Liver (tissue), 9 donors: Measurements from ENCODE around the gene CTLA4. TPM values are rescaled to one million over a fixed set of nuclear protein-coding genes. Genes with fewer than 3 reads are reported as not detected.

Experiments used
- DNase-seq: peaks from one replicate; pipeline ENCODE4 v3.0.0-alpha.2; 2017; ENCODE audit warnings: low spot score
- H3K27ac ChIP-seq, 2 donors: one replicate each; pipeline ENCODE4 v1.7.0; 2013; ENCODE audit warnings: inconsistent platforms in 2 of 2, low read length in 2 of 2, control low read depth in 1 of 2, low read depth in 1 of 2, mild to moderate bottlenecking in 1 of 2
- H3K27me3 ChIP-seq, 4 donors: one replicate each; pipeline versions ENCODE4 v1.6.1 to v1.7.0; 2013; ENCODE audit warnings: low read length in 3 of 4, inconsistent platforms in 1 of 4, mild to moderate bottlenecking in 1 of 4, moderate library complexity in 1 of 4; ENCODE audit not compliant: control insufficient read depth in 4 of 4, insufficient read depth in 4 of 4
- H3K36me3 ChIP-seq, 4 donors: one replicate each; pipeline versions ENCODE4 v1.6.1 to v1.7.0; 2013; ENCODE audit warnings: low read length in 3 of 4, mild to moderate bottlenecking in 3 of 4, low read depth in 1 of 4, moderate library complexity in 1 of 4; ENCODE audit not compliant: control insufficient read depth in 4 of 4, insufficient read depth in 3 of 4
- H3K4me1 ChIP-seq, 4 donors: one replicate each; pipeline versions ENCODE4 v1.6.1 to v1.7.0; 2013; ENCODE audit warnings: low read length in 3 of 4, mild to moderate bottlenecking in 3 of 4, moderate library complexity in 1 of 4; ENCODE audit not compliant: control insufficient read depth in 4 of 4, insufficient read depth in 4 of 4
- H3K4me3 ChIP-seq, 3 donors: one replicate each; pipeline versions ENCODE4 v1.6.1 to v1.7.0; 2013; ENCODE audit warnings: low read length in 3 of 3, control low read depth in 1 of 3, low read depth in 1 of 3, mild to moderate bottlenecking in 1 of 3
- H3K9ac ChIP-seq, 2 donors: one replicate each; pipeline ENCODE4 v1.7.0; 2013; ENCODE audit warnings: low read length in 2 of 2, mild to moderate bottlenecking in 2 of 2, moderate library complexity in 2 of 2, control low read depth in 1 of 2, low read depth in 1 of 2
- H3K9me3 ChIP-seq, 4 donors: one replicate each; pipeline versions ENCODE4 v1.6.1 to v1.7.0; 2013; ENCODE audit warnings: low read length in 3 of 4; ENCODE audit not compliant: control insufficient read depth in 4 of 4
- ATF3 ChIP-seq: IDR thresholded peaks from 2 replicates; pipeline ENCODE4 v1.6.1; 2016; ENCODE audit warnings: antibody characterized with exemption
- CTCF ChIP-seq: fragments of 150-350 bp; IDR thresholded peaks from 2 replicates; pipeline ENCODE4 v1.5.1; 2017; ENCODE audit warnings: improper control_type of control experiment, low read depth, low read length; ENCODE audit not compliant: missing input control
- EGR1 ChIP-seq, 2 donors: IDR thresholded peaks; 2 replicates each; pipeline ENCODE4 v1.6.1; 2016 to 2018; ENCODE audit warnings: antibody characterized with exemption in 2 of 2, low read depth in 2 of 2
- FOXA1 ChIP-seq: IDR thresholded peaks from 2 replicates; pipeline ENCODE4 v1.6.1; 2016; ENCODE audit warnings: antibody characterized with exemption
- FOXA2 ChIP-seq: IDR thresholded peaks from 2 replicates; pipeline ENCODE4 v1.6.1; 2016; ENCODE audit warnings: antibody characterized with exemption
- GABPA ChIP-seq, 2 donors: IDR thresholded peaks in 1 of 2; conservative IDR thresholded peaks in 1 of 2; 2 replicates each; pipeline ENCODE4 v1.6.1; 2016; ENCODE audit warnings: antibody characterized with exemption in 2 of 2, mild to moderate bottlenecking in 1 of 2, moderate library complexity in 1 of 2
- HNF4A ChIP-seq, 2 donors: conservative IDR thresholded peaks; 2 replicates each; pipeline ENCODE4 v1.6.1; 2016; ENCODE audit warnings: antibody characterized with exemption in 2 of 2, mild to moderate bottlenecking in 2 of 2
- HNF4G ChIP-seq: IDR thresholded peaks from 2 replicates; pipeline ENCODE4 v1.6.1; 2016; ENCODE audit warnings: antibody characterized with exemption
- JUND ChIP-seq, 2 donors: IDR thresholded peaks; 2 replicates each; pipeline ENCODE4 v1.6.1; 2016; ENCODE audit warnings: antibody characterized with exemption in 2 of 2
- NR2F2 ChIP-seq: IDR thresholded peaks from 2 replicates; pipeline ENCODE4 v1.6.1; 2016; ENCODE audit warnings: antibody characterized with exemption
- RAD21 ChIP-seq, 2 donors: IDR thresholded peaks; 2 replicates each; pipeline ENCODE4 v1.6.1; 2016; ENCODE audit warnings: antibody characterized with exemption in 2 of 2, mild to moderate bottlenecking in 2 of 2
- RXRA ChIP-seq, 2 donors: IDR thresholded peaks; 2 replicates each; pipeline ENCODE4 v1.6.1; 2017 to 2018; ENCODE audit warnings: antibody characterized with exemption in 2 of 2, mild to moderate bottlenecking in 1 of 2
- SP1 ChIP-seq: IDR thresholded peaks from 2 replicates; pipeline ENCODE4 v1.6.1; 2018; ENCODE audit warnings: antibody characterized with exemption, mild to moderate bottlenecking
- TAF1 ChIP-seq: conservative IDR thresholded peaks from 2 replicates; pipeline ENCODE4 v1.6.1; 2016; ENCODE audit warnings: antibody characterized with exemption, mild to moderate bottlenecking
- YY1 ChIP-seq: IDR thresholded peaks from 2 replicates; pipeline ENCODE4 v1.6.1; 2016; ENCODE audit warnings: antibody characterized with exemption, mild to moderate bottlenecking
- WGBS: extraction: QIAGEN DNeasy Blood & Tissue Kit; methylation state at CpG from one replicate; pipeline ENCODE4 v1.1.7; 2013; 5-methylcytosine and 5-hydroxymethylcytosine counted together
- polyA plus RNA-seq, 2 donors: library from polyadenylated mRNA; stranded (reverse) in 1 of 2; unstranded in 1 of 2; fragments of 200-250 nt in 1 of 2; fragments of >200 nt in 1 of 2; fragmentation: Nextera tagmentation in 1 of 2; extraction: Ambion mirVana in 1 of 2; gene quantifications; one replicate each; pipeline versions ENCODE4 v1.2.1 to v1.2.3, GENCODE V29; 2013 to 2015
- total RNA-seq, 2 donors: library from RNA; depleted of rRNA; stranded (reverse); fragments of >200 nt; gene quantifications; one replicate each; pipeline ENCODE4 v1.2.3, GENCODE V29; 2014
- TF ChIP-seq, protein P1 (sequence below): IDR thresholded peaks from 2 replicates; pipeline ENCODE4 v1.6.1; 2016; ENCODE audit warnings: antibody characterized with exemption, mild to moderate bottlenecking
- TF ChIP-seq, protein P2 (sequence below): IDR thresholded peaks from 2 replicates; pipeline ENCODE4 v1.6.1; 2016; ENCODE audit warnings: antibody characterized with exemption
- TF ChIP-seq, protein P3 (sequence below): IDR thresholded peaks from 2 replicates; pipeline ENCODE4 v1.6.1; 2016; ENCODE audit warnings: antibody characterized with exemption
- donor health status: healthy.
- donor health status: healthy.
- donor health status: healthy.
- donor health status: healthy.
- donor health status: healthy.

The CTLA4 gene
- total and polyA plus RNA-seq, 4 donors, result 0.17 TPM; not detected in 3

GRCh38 chr2:203823173-203823572 is 44.4 kb upstream of the CTLA4 start:
- Histone ChIP-seq H3K9me3 (no peaks in the 10 kb centered on the region), H3K27ac (no peak overlapping the region), H3K9ac (no peak overlapping the region), H3K4me3 (no peak overlapping the region), H3K36me3 (no peaks in the 10 kb centered on the region), H3K27me3 (no peaks in the 10 kb centered on the region), H3K4me1 (no peaks in the 10 kb centered on the region)
- no peak for TF ChIP-seq FOXA2
- DNase-seq, result no peak
- WGBS, result 86% methylated on average over 3 of the region's 3 CpGs

- Histone ChIP-seq H3K9me3 (no peaks in the 10 kb centered on the region), H3K4me1 (no peaks in the 10 kb centered on the region), H3K27ac (no peak overlapping the region), H3K36me3 (no peaks in the 10 kb centered on the region), H3K4me3 (no peak overlapping the region), H3K9ac (no peak overlapping the region), H3K27me3 (no peaks in the 10 kb centered on the region)
- TF ChIP-seq JUND (IDR thresholded peaks at IDR 0.05), result no peak
- no peak for TF ChIP-seq HNF4G
- TF ChIP-seq GABPA (IDR thresholded peaks at IDR 0.05 in 1 of 2, conservative IDR thresholded peaks at IDR 0.05 in 1 of 2), result no peak
- no peak for DNase-seq
- WGBS, result 88% methylated on average over 4 of the region's 4 CpGs
Observed at GRCh38 chr2:203824057-203824456, 43.5 kb upstream of the CTLA4 start.

DNA sequence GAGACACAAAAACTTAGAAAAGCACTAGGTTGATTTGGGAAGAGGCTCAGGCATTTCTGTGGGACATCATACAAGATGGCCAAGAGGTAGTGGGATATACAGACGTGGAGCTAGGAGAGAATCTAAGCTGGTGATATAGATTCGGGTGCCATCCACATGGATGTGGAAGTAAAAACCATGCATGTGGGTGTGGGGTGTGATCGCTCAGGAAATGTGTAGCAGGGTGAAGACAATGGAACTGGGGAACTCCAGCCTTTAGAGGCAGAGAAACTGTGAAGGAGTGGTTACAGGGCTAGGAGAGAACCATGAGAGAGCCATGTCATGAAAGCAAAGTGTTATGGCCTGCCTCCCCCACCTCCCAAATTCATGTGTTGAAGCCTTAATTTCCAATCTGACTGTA is 43.0 kb upstream of the CTLA4 start:
- DNase-seq, result no peak
- Histone ChIP-seq H3K27ac (no peak overlapping the region), H3K4me3 (no peak overlapping the region), H3K9ac (no peak overlapping the region), H3K4me1 (no peaks in the 10 kb centered on the region), H3K9me3 (no peaks in the 10 kb centered on the region), H3K27me3 (no peaks in the 10 kb centered on the region), H3K36me3 (no peaks in the 10 kb centered on the region)
- WGBS, result 93% methylated on average over 3 of the region's 3 CpGs
- TF ChIP-seq CTCF, result no peak
- no peak for TF ChIP-seq JUND (IDR thresholded peaks at IDR 0.05)
- TF ChIP-seq, protein P1, sequence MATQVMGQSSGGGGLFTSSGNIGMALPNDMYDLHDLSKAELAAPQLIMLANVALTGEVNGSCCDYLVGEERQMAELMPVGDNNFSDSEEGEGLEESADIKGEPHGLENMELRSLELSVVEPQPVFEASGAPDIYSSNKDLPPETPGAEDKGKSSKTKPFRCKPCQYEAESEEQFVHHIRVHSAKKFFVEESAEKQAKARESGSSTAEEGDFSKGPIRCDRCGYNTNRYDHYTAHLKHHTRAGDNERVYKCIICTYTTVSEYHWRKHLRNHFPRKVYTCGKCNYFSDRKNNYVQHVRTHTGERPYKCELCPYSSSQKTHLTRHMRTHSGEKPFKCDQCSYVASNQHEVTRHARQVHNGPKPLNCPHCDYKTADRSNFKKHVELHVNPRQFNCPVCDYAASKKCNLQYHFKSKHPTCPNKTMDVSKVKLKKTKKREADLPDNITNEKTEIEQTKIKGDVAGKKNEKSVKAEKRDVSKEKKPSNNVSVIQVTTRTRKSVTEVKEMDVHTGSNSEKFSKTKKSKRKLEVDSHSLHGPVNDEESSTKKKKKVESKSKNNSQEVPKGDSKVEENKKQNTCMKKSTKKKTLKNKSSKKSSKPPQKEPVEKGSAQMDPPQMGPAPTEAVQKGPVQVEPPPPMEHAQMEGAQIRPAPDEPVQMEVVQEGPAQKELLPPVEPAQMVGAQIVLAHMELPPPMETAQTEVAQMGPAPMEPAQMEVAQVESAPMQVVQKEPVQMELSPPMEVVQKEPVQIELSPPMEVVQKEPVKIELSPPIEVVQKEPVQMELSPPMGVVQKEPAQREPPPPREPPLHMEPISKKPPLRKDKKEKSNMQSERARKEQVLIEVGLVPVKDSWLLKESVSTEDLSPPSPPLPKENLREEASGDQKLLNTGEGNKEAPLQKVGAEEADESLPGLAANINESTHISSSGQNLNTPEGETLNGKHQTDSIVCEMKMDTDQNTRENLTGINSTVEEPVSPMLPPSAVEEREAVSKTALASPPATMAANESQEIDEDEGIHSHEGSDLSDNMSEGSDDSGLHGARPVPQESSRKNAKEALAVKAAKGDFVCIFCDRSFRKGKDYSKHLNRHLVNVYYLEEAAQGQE, result no peak
- no peak for TF ChIP-seq HNF4G
- TF ChIP-seq NR2F2, result no peak
- no peak for TF ChIP-seq RXRA (IDR thresholded peaks at IDR 0.05)
- TF ChIP-seq FOXA2, result no peak
- no peak for TF ChIP-seq ATF3
- TF ChIP-seq TAF1, result no peak
- TF ChIP-seq FOXA1, result no peak
- TF ChIP-seq SP1, result no peak
- TF ChIP-seq EGR1 (IDR thresholded peaks at IDR 0.05; ENCODE audit: low read depth in 2 of 2), result no peak
- TF ChIP-seq, protein P2, sequence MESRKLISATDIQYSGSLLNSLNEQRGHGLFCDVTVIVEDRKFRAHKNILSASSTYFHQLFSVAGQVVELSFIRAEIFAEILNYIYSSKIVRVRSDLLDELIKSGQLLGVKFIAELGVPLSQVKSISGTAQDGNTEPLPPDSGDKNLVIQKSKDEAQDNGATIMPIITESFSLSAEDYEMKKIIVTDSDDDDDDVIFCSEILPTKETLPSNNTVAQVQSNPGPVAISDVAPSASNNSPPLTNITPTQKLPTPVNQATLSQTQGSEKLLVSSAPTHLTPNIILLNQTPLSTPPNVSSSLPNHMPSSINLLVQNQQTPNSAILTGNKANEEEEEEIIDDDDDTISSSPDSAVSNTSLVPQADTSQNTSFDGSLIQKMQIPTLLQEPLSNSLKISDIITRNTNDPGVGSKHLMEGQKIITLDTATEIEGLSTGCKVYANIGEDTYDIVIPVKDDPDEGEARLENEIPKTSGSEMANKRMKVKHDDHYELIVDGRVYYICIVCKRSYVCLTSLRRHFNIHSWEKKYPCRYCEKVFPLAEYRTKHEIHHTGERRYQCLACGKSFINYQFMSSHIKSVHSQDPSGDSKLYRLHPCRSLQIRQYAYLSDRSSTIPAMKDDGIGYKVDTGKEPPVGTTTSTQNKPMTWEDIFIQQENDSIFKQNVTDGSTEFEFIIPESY, result no peak
- TF ChIP-seq, protein P3, sequence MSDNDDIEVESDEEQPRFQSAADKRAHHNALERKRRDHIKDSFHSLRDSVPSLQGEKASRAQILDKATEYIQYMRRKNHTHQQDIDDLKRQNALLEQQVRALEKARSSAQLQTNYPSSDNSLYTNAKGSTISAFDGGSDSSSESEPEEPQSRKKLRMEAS, result no peak
- no peak for TF ChIP-seq GABPA (IDR thresholded peaks at IDR 0.05 in 1 of 2, conservative IDR thresholded peaks at IDR 0.05 in 1 of 2)
- TF ChIP-seq RAD21 (IDR thresholded peaks at IDR 0.05), result no peak
- TF ChIP-seq YY1, result no peak
- TF ChIP-seq HNF4A (conservative IDR thresholded peaks at IDR 0.05), result no peak
